IPS DF 4.7 (cell line): ENCODE data around the gene CD70.
"Not testable (repeated sequence)": the region's sequence is repeated elsewhere in the genome, so short reads cannot be mapped to it uniquely, and the experiment has no call there.

ENCODE experiments used
- DNase-seq: peaks from one replicate; pipeline ENCODE4 v3.0.0-alpha.2; 2013; ENCODE audit warnings: low spot score; ENCODE audit errors: extremely low read depth

Gene CD70

DNA sequence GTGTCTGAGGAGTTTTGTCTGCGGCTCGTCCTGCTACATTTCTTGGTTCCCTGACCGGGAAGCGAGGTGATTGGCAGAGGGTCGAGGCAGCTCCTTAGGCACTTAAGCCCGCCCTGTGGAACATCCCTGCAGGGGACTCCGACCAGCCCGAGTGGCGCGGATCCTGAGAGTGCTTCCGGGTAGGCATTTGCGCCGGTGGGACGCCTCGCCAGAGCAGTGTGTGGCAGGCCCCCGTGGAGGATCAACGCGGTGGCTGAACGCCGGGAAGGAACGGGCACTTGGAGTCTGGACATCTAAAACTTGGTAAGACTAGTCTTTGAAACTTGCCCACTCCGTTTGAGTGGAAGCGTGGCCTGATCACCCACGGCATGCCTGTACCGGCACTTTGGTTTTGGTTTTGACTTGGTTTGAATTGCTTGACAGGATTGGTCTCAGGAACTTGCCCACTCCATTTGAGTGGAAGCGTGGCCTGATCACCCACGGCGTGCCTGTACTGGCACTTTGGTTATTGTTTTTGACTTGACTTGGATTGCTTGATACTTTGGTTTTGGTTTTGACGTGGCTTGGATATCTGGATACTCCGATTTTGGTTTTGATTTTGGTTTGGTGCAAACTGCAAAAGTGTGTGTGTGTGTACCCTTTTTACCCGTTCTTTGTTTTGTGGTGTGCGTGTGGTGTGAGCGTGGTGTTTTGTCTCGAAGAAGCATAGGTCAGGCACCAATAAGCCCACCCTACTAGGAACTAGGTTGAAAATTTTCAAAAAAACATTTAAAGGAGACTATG lies 6.7 kb upstream of the CD70 start:
- DNase-seq, result not testable (repeated sequence)

DNA sequence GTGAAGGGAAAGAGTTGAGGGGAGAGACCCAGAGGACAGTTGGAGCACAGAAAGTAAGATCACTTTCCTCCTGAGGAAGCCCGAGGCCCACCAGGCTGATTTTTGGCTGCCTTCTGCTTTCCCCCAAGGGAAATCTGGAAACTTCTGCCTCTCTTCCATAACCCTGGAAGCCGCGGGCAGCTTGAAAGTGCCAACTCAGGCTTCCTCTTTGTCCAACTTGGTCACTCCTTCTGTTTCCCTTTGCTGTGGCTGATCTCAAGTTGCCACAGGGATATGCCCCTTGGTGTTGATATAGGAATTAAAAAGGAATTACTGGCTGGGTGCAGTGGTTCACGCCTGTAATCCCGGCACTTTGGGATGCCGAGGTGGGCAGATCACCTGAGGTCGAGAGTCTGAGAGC lies 5.7 kb upstream of the CD70 start:
- DNase-seq, result no peak

DNA sequence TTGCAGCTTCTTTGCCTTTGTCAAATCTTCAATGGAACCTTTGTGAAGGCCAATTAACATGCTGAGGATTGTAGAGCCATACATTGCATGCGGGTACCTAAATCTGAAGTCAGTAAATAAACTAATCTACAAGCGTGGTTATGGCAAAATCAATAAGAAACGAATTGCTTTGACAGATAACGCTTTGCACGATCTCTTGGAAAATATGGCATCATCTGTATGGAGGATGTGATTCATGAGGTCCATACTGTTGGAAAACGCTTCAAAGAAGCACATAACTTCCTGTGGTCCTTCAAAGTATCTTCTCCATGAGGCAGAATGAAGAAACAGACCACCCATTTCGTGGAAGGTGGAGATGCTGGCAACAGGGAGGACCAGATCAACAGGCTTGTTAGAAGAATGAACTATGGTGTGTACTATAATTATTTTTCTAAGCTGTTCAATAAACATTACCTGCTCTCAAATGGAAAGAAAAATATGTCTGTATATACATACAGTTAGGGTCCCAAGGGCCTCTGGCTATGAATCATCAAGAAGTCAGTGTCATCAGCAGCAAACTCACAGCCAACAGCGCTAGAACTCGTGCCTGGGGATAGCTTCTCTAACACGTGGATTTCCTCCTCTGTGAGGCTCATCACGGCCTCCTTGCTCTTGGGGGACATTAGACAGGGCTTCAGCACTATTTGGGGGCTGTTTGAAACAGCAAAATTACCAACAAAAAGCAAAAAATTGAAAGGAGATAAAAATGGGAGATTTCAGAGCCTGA lies 2.9 kb upstream of the CD70 start:
- no peak for DNase-seq

DNA sequence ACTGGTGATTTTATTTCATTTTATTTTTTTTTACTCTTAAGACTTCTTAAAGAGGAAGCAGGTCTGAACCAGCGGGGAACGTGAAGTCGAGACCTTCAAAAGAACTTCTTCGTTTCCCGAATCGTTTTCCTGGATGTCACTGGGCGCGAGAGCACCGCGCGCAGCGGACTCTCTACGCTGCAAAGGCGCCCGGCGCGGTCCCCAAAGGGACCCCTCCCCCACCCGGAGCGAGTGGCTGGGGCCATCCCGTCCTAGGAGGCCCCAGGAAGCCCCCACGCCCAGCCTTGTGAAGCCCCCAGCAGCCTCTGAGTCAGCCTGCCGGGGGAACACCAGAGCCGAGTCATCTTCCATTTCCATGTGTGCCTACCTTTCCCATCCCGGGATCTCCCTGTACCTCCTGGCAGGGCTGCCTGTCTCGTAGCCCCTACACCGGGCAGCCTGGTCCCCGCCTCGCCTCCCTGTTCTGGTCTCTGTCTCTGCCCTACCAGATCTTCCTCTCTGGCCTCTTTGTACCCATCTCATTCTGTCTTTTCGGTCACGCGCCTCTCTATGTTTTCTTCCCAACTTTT lies 608 bp downstream of the CD70 start:
- no peak for DNase-seq

DNA sequence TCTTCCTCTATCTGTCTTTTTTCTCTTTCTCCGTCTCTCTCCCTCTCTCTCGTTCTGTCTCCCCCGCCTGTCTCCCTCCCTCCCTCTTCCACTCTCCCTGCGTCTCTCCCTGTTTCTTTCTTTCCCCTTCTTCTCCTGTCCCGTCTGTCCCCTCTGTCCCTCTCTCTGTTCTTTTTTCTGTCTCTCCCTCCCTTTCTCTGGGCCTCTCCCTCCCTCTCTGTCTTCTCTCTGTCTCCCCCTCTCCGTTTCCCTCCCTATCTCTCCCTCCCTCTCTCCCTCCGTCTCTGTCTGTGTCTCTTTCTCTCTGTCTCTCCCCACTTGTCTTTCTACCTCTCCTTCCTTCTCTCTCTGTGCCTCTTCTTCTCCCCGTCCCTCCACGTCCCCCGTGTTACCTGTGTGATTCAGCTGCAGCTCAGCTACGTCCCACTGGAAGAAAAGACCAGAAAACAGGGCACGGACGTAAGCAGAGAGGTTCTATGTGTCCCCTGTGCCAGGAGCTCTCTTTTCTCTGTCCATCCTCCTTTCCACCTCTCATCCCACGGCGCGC lies 1.2 kb downstream of the CD70 start:
- DNase-seq, result no peak

DNA sequence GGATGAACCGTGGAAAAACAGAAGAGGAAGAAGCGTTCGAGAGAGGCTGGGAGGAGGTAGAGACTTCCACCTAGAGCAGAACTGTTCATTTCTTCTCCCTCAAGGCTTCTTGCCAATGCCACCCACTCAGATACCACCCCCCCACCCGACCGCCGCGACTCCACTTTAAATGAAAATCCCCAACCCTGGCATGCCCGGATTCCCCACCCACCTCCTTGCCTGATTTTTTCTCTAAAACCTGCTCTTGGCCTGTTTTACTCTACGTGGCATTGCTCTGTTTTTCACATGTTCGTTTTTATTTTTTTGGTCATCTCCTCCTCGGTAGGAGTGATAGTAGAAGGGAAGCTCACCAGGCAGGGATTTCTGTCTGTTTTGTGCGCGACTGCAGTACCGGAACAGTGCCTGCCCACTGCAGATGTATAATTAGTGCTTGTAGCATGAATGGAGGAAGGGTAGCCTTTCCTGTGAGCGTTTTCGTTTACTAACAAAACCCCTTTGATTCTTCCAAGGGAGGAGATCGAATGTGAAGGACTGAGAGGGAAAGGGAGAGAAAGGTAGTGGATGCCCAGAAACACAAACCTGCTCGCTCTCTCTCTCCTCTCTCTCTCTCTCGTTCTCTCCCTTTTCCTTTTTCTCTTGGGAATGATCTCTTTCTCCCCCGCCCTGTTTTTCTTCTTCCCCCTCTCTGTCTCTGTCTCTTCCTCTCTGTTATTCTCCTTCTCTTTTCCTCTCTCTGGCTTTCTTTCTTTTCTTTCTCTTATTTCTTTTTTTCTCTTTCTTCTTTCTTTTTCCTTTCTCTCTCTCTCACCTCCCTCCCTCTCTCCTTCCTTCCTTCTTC lies 2.2 kb downstream of the CD70 start:
- DNase-seq, result no peak

DNA sequence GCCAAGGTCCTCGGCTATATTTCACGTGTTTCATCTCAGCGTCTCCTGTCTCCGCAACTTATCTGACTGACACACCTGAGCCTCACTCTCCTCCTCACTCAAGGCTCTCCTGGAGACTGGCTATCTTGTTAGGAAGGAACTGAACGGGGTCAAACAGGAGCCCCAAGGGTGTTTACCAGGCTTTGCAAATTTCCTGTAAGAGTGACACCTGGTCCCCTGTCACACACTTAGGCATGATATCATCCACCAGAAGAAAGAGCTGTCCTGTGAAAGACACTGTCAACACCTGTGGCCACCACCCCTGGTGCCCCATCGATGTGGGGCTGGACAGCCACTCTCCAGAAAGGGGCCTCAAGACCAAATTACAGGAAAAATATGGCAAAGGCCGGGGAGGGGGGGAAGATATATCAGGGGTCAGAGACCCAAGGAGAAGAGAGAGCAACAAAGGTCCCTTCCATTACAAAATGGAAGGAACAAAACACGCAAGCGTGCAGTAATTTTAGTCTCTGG lies 2.9 kb downstream of the CD70 start:
- DNase-seq, result no peak

DNA sequence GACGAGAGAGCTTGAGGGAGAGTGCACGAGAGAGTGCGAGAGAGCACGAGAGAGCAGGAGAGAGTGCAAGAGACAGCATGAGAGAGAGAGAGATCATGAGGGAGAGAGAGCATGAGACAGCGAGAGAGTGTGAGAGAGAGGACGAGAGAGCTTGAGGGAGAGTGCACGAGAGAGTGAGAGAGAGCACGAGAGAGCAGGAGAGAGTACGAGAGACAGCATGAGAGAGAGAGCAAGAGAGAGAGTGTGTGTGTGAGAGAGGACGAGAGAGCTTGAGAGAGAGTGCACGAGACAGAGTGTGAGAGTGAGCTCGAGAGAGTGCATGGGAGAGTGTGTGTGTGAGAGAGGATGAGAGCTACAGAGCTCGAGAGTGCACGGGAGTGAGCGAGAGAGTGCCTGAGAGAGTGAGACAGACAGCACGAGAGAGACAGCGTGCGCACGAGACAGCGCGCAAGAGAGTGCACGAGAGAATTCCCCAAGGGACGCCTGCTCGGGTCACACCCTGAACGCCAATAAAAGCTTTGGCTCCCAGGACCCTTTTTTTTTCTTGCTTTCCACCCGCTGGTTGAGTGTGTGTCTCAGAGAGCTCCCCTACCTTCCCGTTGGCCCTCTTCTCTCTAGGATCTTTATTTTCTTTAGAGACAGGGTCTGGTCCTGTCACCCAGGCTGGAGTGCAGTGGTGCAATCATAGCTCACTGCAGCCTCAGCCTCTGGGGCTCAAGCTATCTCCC lies 3.7 kb downstream of the CD70 start:
- DNase-seq, result no peak

DNA sequence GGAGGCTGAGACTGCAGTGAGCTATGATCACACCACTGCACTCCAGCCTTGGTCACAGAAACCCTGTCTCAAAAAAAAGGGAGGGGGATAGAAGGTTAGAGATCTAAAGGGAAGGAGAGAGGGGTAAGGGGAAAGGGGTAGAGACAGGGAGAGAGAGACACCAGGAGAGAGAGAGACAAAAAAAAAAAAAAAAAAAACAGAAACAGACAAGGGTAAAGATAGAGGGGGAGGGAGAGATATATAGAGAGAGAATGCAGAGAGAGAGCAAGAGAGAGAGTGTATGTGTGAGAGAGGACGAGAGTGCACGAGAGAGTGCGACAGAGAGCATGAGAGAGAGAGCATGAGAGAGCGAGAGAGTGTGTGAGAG lies 4.2 kb downstream of the CD70 start:
- DNase-seq, result no peak

DNA sequence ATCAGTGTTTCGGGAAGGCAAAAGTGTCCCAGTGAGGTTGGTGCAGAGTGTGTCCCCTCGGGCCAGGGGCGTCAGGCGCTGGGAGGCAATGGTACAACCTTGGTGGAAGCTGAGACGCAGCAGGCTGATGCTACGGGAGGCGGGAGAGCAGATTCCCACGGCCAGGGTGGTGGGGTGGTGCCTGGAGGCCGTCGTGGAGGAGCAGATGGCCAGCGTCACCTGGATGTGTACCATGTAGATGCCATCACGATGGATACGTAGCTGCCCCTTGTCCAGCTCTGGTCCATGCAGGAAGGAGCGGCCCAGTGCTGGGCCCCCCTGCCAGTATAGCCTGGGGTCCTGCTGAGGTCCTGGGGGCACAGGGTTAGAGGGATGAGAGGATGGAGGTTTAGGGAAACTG lies 4.9 kb downstream of the CD70 start:
- DNase-seq, result no peak

DNA sequence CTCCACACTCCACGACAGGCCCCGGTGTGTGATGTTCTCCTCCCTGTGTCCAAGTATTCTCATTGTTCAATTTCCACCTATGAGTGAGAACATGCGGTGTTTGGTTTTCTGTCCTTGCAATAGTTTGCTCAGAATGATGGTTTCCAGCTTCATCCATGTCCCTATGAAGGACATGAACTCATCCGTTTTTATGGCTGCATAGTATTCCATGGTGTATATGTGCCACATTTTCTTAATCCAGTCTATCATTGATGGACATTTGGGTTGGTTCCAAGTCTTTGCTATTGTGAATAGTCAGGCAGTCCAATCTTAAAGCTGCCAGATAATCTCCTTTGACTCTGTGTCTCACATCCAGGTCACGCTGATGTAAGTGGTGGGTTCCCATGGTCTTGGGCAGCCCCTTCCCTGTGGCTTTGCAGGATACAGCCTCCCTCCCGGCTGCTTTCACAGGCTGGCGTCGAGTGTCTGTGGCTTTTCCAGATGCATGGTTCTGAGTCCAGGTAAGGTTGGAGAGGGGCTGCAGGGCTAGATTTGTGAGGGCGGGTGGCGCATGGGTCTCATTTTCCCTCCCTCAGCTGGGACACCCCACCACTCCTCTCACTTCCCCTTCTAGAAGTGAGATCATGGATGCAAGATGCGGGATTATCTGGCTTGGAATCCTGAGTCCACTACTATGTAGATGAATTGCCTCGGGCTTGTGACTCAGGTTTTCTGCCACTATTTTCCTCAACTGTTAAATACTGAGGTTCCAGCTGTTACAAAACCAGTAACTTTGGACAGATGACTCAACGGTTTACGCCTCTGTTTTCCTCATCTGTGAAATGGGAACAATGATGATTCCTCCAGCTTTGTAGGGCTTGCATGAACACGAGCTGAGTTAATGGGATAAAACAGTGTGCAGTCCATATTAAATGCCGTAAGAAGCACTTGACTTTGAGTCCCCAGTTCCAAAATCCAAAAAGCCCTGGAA lies 8.2 kb downstream of the CD70 start:
- not testable (repeated sequence) for DNase-seq

DNA sequence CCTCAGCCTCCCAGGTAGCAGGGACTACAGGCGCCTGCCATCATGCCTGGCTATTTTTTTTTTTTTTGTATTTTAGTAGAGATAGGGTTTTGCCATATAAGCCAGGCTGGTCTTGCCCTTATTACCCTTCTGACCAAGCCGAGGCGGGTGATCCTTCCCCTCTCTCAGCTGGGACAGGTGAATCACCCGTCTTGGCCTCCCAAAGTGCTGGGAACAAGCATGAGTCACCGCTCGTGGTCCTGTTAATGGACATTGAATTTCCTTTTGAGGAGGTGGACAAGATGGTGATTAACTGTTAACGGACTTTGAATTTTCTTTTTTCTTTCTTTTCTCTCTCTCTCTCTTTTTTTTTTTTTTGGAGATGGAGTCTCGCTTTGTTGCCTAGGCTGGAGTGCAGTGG lies 10.6 kb downstream of the CD70 start:
- DNase-seq, result no peak

DNA sequence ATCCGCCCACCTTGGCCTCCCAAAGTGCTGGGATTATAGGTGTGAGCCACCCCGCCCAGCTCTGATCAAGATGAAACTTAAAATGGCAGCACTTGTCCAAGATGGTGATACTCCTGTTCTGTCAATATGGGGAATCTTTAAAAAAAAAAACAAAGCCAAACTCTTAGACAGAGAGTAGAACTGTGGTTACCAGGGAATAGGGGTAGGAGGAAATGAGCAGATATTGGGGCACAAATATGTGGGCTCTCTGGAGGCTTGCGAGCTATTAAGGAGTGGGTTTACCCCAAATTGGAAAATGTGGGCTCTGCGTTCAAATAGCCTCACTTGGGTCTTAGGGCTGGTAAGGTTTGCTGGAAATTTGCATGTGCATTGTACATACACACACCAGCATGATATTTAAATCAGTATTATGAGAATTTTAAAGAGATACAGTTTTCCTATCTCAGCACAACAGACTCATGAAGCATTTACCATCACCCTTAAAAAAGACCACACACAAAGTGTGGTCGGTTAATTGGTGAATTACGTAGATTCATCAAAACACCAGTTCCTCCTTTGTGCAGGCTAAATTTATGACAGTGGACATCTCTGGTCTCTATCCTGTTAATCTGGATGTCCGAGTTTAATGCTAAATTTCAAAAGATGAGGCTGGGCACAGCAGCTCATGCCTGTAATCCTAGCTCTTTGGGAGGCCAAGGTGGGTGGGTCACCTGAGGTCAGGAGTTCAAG lies 11.3 kb downstream of the CD70 start:
- DNase-seq, result no peak

DNA sequence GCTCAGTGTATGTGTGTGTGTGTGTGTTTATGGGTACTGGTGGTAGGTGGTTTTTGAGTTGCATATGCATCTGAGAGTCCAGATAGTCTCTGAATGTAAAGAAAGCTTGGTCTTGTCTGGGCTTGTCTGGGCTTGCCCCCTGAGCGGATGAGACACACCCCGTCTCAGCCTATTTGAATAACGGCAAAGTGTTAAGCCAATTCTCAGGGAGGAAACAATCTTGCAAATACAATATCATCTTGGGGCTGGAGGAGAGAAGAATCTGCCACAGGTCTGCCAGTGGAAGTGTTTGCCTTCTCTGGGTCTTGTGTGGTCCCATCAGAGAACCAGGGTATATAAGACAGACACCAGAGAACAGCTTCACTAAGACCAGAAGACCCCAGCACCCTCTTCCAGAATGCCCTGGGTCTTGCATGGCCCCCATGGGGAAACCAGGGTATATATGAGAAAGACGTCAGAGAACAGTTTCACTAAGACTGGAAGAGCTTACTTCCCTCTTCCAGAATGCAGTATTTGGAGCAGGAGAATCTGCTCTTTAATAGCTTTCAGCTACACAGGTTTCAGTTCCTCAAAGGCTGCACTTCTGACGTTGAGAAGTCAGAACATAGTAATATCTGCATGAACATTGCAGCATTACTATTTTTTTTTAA lies 13.3 kb downstream of the CD70 start:
- DNase-seq, result no peak

DNA sequence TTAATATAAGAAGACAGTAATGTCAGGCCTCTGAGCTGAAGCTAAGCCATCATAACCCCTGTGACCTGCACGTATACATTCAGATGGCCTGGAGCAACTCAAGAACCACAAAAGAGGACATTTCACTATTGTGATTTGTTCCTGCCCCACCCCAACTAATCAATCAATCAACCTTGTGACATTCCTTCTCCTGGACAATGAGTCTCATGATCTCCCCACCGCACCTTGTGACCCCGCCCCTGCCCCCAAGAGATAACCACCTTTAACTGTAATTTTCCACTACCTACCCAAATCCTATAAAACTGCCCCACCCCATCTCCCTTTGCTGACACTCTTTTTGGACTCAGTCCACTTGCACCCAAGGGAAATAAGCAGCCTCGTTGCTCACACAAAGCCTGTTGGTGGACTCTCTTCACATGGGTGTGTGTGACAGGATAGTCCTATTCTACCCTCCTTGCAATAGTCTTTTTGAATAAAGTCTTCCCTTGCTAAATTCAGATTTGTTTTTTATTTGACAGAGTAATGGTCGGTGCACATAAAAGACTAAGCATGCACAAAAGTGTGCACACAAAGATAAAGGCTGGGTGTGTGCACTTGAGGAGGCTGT lies 14.0 kb downstream of the CD70 start:
- no peak for DNase-seq

DNA sequence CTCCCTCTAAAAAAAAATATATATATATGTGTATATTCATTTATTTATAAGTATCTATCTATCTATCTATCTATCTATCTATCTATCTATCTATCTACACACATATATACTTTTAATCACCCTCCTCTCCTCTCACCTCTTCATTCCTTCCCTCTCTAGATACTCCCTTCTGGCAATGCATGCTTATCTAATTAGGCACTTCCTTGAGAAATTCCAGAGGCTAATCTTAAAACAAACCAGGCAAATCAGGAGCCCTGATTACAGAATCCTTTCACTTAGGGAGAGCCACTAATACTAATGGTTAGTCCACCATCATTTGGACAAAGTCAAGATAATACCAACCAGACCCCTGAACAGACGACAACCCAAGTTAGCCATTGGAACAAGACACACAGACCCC lies 17.6 kb downstream of the CD70 start:
- no peak for DNase-seq

DNA sequence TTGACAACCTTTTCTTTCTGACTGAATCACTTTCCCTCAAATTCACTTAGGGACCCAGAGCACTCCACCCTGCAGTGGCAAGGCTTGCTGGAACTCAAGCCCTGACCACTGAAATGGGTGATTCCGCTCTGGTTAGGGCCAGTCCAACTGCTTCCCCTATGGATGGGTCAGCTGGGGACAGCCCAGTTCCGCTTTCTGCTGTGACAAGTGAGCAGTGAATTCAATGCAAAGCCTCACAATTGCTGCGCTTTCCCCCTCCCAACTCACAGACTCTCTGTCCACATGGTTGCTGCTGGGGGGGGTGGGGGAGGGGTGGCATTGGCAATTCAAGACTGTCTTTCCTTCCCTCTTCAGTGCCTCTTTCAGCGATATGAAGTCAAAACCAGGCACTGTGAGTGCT lies 18.7 kb downstream of the CD70 start:
- no peak for DNase-seq

DNA sequence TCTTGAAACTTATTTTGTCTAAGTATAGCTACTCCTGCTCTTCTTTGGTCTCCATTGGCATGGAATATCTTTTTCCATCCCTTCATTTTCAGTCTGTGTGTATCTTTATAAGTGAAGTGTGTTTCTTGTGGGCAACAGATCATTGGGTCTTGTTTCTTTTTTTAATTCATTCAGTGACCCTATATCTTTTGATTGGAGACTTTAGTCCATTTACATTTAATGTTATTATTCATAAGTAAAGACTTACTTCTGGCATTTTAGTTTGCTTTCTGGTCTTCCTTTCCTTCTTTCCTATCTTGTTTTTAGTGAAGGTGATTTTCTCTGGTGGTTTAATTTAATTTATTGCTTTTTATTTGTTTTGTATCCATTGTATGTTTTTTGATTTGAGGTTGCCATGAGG lies 19.8 kb downstream of the CD70 start:
- DNase-seq, result no peak
